ENCODE data around the gene EPHB6.

The EPHB6 gene, protein sequence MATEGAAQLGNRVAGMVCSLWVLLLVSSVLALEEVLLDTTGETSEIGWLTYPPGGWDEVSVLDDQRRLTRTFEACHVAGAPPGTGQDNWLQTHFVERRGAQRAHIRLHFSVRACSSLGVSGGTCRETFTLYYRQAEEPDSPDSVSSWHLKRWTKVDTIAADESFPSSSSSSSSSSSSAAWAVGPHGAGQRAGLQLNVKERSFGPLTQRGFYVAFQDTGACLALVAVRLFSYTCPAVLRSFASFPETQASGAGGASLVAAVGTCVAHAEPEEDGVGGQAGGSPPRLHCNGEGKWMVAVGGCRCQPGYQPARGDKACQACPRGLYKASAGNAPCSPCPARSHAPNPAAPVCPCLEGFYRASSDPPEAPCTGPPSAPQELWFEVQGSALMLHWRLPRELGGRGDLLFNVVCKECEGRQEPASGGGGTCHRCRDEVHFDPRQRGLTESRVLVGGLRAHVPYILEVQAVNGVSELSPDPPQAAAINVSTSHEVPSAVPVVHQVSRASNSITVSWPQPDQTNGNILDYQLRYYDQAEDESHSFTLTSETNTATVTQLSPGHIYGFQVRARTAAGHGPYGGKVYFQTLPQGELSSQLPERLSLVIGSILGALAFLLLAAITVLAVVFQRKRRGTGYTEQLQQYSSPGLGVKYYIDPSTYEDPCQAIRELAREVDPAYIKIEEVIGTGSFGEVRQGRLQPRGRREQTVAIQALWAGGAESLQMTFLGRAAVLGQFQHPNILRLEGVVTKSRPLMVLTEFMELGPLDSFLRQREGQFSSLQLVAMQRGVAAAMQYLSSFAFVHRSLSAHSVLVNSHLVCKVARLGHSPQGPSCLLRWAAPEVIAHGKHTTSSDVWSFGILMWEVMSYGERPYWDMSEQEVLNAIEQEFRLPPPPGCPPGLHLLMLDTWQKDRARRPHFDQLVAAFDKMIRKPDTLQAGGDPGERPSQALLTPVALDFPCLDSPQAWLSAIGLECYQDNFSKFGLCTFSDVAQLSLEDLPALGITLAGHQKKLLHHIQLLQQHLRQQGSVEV

DNA sequence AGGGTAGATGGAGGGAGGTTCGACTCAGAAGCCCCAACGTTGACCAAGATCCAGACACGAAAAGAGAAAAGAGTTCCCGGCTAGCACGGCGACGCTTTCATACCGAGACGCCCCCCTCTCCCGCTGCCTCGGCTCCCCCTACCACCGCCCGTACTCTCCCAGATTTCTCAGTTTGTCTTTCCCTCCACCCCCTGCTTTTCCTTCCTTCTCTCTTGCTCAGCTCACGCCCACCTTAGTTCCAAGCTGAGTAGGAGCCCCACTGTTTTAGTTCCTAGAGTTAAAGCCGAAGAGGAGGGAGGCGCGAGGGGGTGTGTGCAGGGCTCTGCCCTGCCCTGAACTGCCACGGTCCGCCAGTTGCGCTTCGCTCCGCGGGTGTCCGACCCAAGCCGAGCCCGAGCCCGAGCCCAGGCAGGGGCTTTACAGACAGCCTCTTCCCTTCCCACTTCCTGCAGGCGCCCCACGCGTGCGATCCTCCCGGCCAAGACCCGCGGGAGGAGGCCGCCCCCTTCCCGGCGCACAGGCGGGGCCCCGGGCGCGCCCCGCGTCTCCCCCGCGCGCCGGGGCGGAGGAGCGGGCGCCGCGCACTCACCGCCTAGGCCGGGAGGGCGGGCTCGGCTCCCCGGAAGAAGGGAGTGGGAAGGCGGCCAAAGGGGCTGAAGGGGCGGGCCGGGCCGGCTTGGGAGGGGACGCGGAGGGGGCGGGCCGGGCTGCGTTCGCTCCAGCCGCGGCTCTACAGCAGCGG, at the start of gene EPHB6:
TSS of gene EPHB6 (plus strand) at position 705 of the 742 bp plus-strand sequence. CDS start 8,152 bp downstream, outside the sequence.
- peak; percentile 28 for DNase-seq

DNA sequence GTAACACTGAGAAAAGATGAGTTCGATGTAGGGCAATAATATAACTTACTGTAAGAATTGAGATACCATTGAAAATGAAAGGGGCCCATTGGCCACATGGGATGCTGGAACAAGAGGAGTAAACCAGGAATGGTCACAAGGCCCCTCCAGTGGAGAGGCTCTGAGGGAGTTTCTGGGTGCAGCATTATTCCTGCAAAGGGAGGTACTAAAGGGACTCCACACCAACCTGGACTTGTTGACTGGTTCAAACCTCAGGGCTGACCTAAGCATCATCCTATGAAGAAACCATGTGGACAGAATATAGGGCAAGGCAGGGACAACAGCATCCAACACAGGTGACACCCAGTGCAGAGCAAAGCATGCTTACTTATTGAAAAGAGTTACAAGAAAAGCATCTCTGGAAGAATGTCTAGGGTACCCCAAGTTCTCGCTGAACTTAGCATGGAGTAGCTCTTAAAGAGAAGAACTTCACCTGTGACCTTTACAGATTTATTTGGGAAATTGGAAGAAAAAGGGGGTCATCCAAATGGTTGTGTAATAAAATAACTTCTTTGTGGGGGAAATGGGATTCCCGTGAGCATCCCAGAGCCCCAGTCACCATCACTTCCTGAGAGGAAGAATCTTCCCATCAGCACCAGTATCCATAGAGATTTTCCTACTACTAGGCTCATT, 49.4 kb upstream of the EPHB6 start:
- no peak for DNase-seq

DNA sequence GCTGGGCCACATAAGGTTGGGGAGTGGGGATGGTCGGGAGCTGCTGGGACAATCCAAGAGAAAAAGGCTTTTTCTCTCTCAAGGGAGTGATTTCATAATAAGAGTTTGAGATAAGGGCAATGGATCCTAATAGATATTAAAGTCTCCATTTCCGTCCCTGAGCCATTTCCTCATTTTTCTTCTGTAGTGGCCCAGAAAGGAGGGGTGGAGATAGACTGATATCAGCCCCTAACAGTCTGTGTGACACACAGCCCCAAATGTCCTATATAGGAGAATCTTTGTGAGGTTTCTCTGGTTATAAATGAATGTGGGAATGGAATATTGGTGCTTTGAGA, 48.9 kb upstream of the EPHB6 start:
- no peak for DNase-seq

DNA sequence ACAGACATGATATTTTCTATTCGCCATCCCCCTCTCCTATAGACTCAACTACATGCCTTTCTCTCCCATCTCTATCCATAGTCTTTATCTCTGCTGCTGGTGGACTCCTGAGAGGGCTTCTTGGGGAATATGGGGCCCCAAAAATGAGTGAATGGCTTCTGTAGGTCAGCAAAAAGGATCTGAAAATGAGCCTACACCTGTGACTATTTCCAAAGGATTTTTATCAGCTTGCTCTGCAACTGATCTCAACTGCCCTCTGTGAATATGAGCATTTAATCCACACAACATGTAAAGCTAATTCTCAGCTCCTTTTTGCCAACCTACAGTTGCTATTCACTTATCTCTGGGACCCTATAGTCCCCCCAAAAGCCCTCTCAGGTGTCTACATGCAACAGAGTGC, 47.9 kb upstream of the EPHB6 start:
- no peak for DNase-seq

DNA sequence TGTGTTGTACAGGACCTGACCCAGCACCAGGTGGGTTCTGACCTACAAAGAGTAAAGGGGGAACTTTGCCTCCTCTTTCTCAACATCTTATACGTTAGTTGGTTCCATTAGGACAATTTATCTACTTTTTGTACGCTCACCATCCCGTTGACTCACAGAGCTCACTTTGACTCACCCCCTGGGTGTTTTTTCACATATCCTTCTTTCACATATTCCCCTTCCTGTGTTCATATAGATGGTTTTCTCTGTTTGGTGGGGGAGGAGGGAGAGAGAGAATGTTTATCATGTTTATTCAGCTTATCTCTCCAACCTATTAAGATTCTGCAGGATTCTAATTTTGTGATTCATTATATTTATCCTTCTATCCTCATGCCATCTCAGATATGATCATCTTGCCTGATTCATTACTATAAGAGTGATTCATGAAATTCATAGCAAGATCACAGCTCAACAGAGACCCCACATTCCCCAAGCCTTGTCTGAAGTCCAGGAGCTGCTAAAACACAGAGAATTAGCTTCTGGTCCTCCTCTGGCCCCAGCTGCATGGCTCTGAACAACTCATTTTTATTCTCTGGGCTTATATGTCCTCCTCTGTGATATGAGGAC, 46.9 kb upstream of the EPHB6 start:
- no peak for DNase-seq

DNA sequence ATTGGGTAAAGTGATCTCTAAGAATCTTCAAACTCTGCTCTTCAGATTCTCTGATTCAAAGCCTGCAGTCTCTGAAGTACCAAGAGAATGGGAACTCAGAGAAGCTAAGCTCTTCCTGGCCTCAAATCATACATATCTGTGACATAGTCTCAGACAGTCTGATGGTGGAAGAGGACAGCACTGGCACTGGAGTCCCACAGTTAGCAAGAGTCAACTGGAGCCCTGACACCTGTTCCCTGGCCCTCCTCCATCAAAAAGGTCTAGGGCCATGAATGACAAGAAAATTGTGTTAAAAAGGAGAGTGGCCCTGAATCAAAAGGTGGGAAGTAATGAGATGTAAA, 46.4 kb upstream of the EPHB6 start:
- no peak for DNase-seq

DNA sequence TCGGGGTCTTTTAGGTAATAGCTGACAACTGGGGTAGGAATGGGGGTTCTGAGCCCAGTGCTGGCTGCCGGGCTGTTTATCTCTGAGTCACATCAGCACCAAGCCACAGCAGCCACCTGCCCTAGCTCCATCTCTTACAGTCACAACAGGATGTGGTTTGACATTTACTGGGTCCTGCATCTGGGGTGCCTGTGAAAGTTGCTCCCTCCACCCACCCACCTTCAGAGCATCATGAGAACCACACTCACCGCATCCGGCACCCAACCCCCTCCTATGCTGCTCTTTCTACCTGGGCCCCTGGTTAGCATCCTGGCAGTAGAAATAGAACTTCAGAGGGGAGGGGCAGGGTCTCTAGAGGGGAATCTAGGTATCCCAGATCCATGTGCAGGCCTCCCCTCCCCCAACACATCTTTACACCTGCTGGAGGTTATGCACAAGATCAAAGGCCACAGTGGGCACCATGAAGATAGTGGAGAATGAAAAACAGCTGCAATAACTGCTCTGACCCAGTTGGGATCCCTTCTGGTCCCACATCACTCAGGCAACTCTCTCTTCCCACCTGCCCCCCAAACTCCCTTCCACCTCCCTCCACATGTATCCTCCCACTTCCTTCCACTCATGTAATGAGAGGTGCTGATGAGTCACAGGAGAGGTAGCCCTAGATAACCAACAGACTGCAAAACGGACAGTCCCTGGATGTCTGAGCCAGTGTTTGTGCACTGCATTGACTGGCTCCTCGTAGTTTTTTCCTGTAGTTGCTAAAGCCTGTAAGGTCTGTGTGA, 45.9 kb upstream of the EPHB6 start:
- no peak for DNase-seq

DNA sequence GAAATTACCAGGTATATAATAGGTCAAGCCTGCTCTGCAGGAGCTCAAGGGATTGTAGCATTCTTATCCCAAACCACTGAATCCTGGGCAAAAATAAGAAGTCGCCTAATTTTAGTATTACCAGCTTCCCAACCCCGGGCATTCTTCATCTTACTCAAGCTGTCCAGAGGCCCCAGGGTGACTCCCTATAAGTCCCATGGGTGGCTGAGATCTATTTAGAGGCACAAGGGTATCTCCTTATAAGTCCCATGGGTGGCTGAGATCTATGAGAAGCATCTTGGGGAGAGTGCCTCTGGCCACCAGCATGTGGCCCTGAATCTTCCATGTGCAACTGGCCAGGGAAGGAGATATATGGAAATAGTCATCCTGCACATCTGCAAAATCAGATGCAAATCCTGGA, 45.2 kb upstream of the EPHB6 start:
- no peak for DNase-seq

DNA sequence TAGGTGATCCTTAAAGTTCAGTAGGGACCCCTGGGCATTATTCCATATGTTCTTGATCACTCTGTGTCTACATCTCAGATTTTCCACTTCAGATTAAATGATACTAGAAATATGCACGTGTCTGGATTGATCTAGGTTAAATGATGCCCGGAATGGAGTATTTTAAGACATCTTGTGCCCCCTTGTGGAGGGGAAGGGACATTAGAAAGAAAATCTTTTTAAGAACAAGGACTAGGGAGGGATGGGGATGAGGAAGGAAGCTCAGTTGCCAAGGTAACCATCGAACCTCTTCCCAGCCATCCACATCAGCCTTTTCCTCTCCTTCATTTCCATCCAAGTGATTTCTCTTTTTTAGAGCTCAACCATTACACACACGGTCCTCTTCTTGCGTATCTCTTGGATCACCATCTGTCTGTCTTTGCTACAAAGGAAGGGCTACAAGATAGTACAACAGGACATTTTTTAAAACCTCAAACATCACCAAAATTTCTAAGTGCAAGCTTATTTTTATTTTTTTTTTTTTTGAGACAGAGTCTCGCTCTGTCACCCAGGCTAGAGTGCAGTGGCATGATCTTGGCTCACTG, 43.6 kb upstream of the EPHB6 start:
- peak; percentile 62 for DNase-seq

DNA sequence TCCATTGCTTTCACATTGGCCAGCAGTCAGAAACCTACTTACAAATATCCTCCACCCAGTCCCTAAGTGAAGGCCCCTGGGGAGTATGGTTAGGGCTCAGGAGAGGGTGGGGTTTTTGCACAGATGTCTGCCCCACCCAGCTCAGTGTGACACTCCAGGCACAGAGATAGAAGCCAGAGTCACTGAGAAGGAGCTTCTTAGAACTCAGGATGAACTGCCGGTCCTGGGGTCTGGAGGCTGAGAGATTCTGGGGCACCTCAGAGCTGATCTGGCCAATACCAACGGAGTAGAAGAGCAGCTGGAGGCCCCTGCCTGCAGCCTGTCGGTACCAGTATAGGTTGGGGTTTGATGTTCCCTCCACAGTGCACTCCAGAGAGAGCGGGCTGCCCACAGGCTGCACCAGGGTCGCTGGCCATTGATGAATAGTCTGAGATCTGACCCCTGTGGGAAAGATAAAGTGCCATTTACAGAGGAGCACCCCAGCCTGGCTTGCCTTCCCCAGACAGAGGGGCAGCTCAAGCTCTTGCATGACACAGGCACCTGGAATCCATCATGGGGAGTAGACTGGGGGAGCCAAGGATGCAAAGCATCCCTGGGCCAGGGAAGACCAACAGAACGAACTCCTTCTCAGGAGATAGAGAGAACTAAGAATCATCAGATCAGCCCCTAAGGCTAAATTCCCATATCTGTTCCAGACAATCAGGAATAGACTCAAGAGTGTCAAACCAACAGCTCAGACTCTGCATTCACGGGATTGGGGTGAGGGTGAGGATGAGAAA, 42.2 kb upstream of the EPHB6 start:
- DNase-seq = no peak

DNA sequence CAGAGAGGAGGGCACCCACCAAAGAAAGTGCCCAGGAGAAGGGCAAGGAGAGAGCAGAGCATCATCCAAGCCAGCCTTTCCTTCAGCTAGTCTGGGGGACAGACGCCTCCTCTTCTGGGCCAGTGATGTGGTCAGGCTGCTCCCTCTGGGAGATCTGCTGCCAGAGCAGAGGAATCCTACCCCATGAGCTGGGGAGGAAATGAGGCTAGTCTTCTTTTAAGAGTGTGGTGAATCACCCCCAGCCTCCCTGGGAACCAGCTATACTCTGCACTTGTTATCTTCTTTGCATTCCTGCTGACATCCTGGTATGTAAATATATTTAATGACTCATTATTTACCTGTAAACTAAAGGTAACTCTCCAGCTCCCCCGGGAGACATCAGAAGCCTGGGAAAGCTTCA, 41.6 kb upstream of the EPHB6 start:
- DNase-seq = no peak

DNA sequence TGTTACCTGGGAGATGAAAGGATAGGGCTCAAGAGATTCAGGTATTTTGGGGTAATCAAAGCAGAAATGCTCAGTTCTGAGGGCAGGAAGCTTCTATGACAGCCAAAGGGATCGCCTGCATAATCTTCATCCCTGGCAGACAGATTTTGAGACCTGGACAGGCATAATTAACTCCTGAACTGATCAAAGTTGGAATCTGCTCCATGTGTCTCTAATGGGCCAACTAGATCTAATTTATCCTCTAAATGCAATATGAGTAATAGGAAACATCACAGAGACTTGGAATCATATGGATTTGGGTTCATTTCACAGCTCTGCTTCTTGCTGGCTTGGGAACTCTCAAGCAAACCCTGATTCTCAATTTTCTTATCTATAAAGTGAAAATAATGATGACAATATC, 41.2 kb upstream of the EPHB6 start:
- no peak for DNase-seq

DNA sequence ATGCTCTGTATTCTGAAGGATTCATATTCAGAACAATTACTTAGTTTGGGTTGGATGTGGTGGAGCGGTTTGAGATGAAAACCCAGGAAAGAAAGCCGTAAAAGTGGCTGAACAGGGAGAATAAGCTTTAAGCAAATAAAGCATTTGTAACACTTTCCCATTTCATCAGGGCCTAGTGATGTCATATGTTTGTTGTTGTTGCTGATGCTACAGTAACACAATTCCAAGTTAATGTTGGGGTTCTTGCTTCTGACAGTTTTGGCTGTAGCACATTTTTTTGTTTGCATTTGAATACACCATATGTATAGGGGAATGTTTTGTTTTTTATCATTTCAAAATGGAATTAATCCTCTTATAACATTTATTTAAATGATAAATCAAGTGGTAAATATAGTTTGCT, 40.4 kb upstream of the EPHB6 start:
- no peak for DNase-seq

DNA sequence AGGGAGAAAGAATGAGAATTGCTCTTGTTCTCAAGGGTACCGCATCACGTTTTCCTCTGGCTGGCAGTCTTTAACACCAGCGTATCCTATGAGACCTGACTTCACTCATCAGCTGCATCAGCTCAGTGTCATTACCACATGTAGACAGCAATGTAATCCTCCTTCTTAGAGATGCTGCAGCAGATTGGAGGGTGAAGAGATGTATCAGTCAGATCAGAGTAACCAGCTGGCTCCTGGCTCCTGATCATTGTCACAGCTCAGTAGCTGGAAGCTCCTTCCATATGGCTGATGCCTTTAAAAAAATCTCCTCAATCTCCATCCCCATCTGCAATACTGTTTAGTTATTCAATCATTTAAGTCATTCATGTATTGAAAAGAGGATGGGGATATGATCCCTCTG, 39.7 kb upstream of the EPHB6 start:
- DNase-seq = no peak

DNA sequence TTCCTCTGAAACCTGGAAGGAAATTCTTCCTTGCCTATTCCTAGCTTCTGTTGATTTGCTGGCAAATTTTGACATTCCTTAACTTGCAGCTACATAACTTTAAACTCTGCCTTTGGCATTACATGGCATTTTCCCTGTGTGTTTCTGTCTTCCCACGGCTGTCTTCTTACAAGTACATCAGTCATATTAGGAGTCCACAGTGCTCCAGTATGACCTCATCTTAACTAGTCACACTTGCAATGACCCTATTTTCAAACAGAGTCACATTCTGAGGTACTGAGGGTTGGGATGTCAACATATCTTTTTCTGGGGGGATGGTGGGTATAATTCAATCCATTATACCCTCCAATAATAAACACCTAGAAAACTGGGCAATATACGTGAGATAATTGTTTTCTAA, 37.4 kb upstream of the EPHB6 start:
- no peak for DNase-seq

DNA sequence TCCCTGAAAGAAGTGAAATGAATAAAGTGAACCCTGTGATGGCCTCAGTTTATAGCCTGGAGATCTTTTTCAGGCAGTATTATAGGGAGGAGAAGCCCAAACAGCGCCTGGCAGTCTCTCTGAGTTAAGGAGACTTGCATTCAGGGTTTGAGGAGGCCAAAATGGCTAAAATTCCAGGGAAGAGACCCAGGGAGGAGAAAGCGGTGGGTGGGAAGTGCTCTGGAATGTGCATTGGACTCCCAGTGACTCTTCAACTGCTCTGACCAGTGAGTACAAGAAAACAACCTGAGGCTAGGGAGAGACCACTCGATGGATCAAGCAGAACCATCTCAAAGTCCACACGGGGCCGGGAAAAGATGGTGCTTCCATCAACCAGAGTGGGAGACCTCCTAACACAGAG, 35.3 kb upstream of the EPHB6 start:
- no peak for DNase-seq

DNA sequence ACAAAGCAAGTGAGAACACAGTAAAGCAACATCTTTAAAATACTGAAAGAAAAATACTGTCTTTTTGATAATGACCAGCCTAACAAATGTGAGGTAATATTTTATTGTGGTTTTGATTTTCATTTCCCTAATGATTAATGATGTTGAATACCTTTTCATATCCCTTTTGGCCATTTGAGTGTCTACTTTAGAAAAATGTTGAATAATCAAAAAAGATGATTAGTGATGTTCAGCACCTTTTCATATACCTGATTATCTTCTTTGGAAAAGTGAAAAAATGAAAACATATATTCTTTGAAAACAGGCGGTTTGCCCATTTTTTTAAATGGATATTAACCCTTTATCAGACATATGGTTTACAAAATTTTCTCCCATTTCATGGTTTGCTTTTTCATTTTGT, 32.2 kb upstream of the EPHB6 start:
- DNase-seq = no peak

DNA sequence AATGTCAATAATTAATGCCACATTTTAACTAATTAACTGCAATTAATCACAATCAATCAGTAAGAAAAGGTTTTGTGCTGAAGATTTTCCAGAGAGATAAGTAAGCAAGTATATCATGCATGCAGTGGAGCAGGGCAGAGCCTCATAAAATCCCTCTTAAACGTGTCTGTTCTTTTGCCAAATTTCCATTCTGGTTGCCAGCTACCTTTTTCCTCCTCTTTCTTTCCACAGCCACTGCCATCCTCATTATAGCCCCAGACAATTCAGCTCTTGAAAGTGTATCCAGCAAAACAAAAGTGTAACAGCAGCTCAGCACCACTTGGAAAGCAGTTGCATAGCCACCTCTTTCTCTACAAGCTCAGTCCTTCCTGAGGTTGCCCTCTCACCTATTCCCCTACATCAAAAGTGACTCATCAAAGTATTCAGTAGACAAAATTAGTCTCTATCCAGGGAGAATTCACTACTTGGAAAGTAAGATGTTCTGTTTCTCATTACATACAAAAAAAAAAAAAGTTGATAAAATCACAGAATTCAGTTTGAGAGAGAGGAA, 26.9 kb upstream of the EPHB6 start:
- no peak for DNase-seq

DNA sequence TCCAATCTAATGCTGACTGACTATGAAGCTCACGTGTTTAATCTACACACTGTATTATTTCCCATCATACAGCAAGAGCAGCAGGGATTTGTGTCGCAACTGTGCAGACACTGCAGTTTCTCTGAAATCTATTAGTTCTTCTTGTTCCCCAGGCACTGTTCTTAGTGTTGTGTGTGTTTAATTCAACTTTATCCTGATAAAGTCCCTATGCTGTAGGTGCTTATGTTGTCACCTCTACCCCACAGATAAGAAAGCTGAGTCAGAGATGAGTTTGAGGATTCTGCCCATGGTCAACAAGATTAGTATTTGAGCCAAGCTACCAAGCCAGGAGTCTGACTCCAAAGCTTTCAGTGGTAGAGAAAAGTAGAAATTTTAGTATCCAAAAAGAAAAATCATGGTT, 22.5 kb upstream of the EPHB6 start:
- DNase-seq = no peak

All from NCI-H748 treated with DMSO at 0.1 percent for 48 hours (cell line).